H1 (cell line): ENCODE measurements around the gene PLEKHG5. TPM values are rescaled to one million over a fixed set of nuclear protein-coding genes. Genes with fewer than 3 reads are reported as not detected.

Experiments
- CTCF ChIA-PET: fragments of 300-600 bp; sonication (Branson Sonifier 250); formaldehyde crosslinking; loops from one replicate; lab custom pipeline; 2021; ENCODE audit not compliant: partially characterized antibody; lab: Charles Lee
- POLR2A ChIA-PET: fragments of 300-600 bp; sonication (Branson Sonifier 250); formaldehyde crosslinking; loops from one replicate; lab custom pipeline; 2021; ENCODE audit warnings: inconsistent platforms; ENCODE audit not compliant: partially characterized antibody; lab: Charles Lee
- DNase-seq, 2 experiments: peaks; one replicate each; pipeline versions ENCODE4 v3.0.0 to v3.0.0-alpha.2; 2010 to 2022; ENCODE audit warnings: low spot score in 2 of 2, low read depth in 1 of 2, mixed read lengths in 1 of 2
- FAIRE-seq: peaks from 2 replicates; lab custom pipeline; 2011; peaks lifted over from hg19 to GRCh38; lab: Jason Lieb, UNC
- H2AFZ ChIP-seq: 2 replicates; pipeline ENCODE4 v1.8.1; 2012; ENCODE audit warnings: low read length, inconsistent platforms
- H2AK5ac ChIP-seq: 2 replicates; pipeline ENCODE4 v1.6.1; 2013; ENCODE audit warnings: low read depth, low read length
- H2BK120ac ChIP-seq: replicated peaks from 2 replicates; pipeline ENCODE3; 2013; ENCODE audit warnings: low read depth, low read length, inconsistent platforms
- H2BK12ac ChIP-seq: 2 replicates; pipeline ENCODE4 v1.6.1; 2013; ENCODE audit warnings: low read depth, low read length
- H2BK15ac ChIP-seq: 2 replicates; pipeline ENCODE4 v1.6.1; 2013; ENCODE audit warnings: low read length
- H2BK20ac ChIP-seq: 2 replicates; pipeline ENCODE4 v1.6.1; 2013; ENCODE audit warnings: low read length
- H2BK5ac ChIP-seq: 2 replicates; pipeline ENCODE4 v1.6.1; 2013; ENCODE audit warnings: low read depth, low read length
- H3K14ac ChIP-seq: 2 replicates; pipeline ENCODE4 v1.6.1; 2013; ENCODE audit warnings: inconsistent platforms; ENCODE audit not compliant: insufficient read length
- H3K18ac ChIP-seq: 2 replicates; pipeline ENCODE4 v1.6.1; 2013; ENCODE audit warnings: low read length; ENCODE audit errors: extremely low read depth
- H3K23ac ChIP-seq: 2 replicates; pipeline ENCODE4 v1.6.1; 2013; ENCODE audit warnings: inconsistent platforms; ENCODE audit not compliant: insufficient read length
- H3K23me2 ChIP-seq: 2 replicates; pipeline ENCODE4 v1.6.1; 2013; ENCODE audit warnings: low read depth, low read length
- H3K27ac ChIP-seq: 2 replicates; pipeline ENCODE4 v1.6.1; 2011; ENCODE audit warnings: low read depth, low read length, inconsistent platforms
- H3K27me3 ChIP-seq, 4 experiments: replicated peaks in 1 of 4; 1 replicate in 1 of 4; 2 replicates in 3 of 4; pipeline versions ENCODE4 v1.6.1 to v1.8.1; 2011 to 2013; ENCODE audit warnings: low read length in 3 of 4, mild to moderate bottlenecking in 3 of 4, inconsistent platforms in 2 of 4, mixed read lengths in 2 of 4, moderate library complexity in 1 of 4; ENCODE audit not compliant: control insufficient read depth in 3 of 4, insufficient read depth in 3 of 4; ENCODE audit errors: extremely low read depth in 1 of 4
- H3K36me3 ChIP-seq, 4 experiments: 2 replicates each; pipeline versions ENCODE4 v1.6.1 to v1.8.1; 2011 to 2013; ENCODE audit warnings: mild to moderate bottlenecking in 4 of 4, low read length in 3 of 4, moderate library complexity in 2 of 4, control low read depth in 1 of 4, inconsistent platforms in 1 of 4; ENCODE audit not compliant: insufficient read depth in 4 of 4, control insufficient read depth in 2 of 4
- H3K4ac ChIP-seq: replicated peaks from 2 replicates; pipeline ENCODE3; 2013; ENCODE audit warnings: low read length, low read depth, mixed read lengths, inconsistent platforms; ENCODE audit not compliant: insufficient read length
- H3K4me1 ChIP-seq, 4 experiments: replicated peaks in 1 of 4; 1 replicate in 1 of 4; 2 replicates in 3 of 4; pipeline versions ENCODE4 v1.6.1 to v1.8.1; 2011 to 2013; ENCODE audit warnings: low read length in 3 of 4, inconsistent platforms in 2 of 4, mixed read lengths in 1 of 4; ENCODE audit not compliant: insufficient read depth in 4 of 4, control insufficient read depth in 3 of 4
- H3K4me2 ChIP-seq, 2 experiments: 2 replicates each; pipeline versions ENCODE4 v1.6.1 to v1.8.1; 2011 to 2013; ENCODE audit warnings: low read depth in 2 of 2, low read length in 2 of 2, control low read depth in 1 of 2, inconsistent platforms in 1 of 2, mild to moderate bottlenecking in 1 of 2; ENCODE audit not compliant: insufficient read depth in 1 of 2
- H3K4me3 ChIP-seq, 4 experiments: fragments of 200-600, 300-600 bp in 1 of 4; sonication (generic), shearing (Covaris generic), sonication (Bioruptor Twin) in 1 of 4; 2 replicates each; pipeline versions ENCODE4 v1.5.1 to v1.8.1; 2011 to 2016; ENCODE audit warnings: low read length in 4 of 4, low read depth in 3 of 4, control low read depth in 2 of 4, inconsistent platforms in 2 of 4, mild to moderate bottlenecking in 2 of 4, mixed read lengths in 1 of 4, moderate library complexity in 1 of 4; ENCODE audit not compliant: insufficient read depth in 2 of 4; ENCODE audit errors: extremely low read depth in 1 of 4
- H3K56ac ChIP-seq: replicated peaks from 2 replicates; pipeline ENCODE3; 2013; ENCODE audit warnings: low read depth, mild to moderate bottlenecking, mixed read lengths, low read length, inconsistent platforms; ENCODE audit not compliant: insufficient read length
- H3K79me1 ChIP-seq: 2 replicates; pipeline ENCODE4 v1.6.1; 2013; ENCODE audit warnings: low read depth, low read length, control low read depth
- H3K79me2 ChIP-seq, 2 experiments: 2 replicates each; pipeline versions ENCODE4 v1.6.1 to v1.8.1; 2012 to 2013; ENCODE audit warnings: low read length in 2 of 2, mild to moderate bottlenecking in 2 of 2, inconsistent platforms in 1 of 2; ENCODE audit not compliant: insufficient read depth in 2 of 2, control insufficient read depth in 1 of 2
- H3K9ac ChIP-seq, 4 experiments: replicated peaks in 1 of 4; 1 replicate in 1 of 4; 2 replicates in 3 of 4; pipeline versions ENCODE4 v1.6.1 to v1.8.1; 2011 to 2013; ENCODE audit warnings: low read depth in 3 of 4, low read length in 3 of 4, control low read depth in 2 of 4, mild to moderate bottlenecking in 2 of 4, moderate library complexity in 2 of 4, inconsistent platforms in 1 of 4; ENCODE audit errors: extremely low read depth in 1 of 4
- H3K9me3 ChIP-seq, 2 experiments: 2 replicates each; pipeline versions ENCODE4 v1.6.1 to v1.8.1; 2012 to 2013; ENCODE audit warnings: mild to moderate bottlenecking in 2 of 2, moderate library complexity in 2 of 2, control low read depth in 1 of 2, inconsistent platforms in 1 of 2, low read depth in 1 of 2, low read length in 1 of 2, mixed read lengths in 1 of 2; ENCODE audit not compliant: insufficient read depth in 2 of 2
- H4K20me1 ChIP-seq, 2 experiments: replicated peaks in 1 of 2; 2 replicates each; pipeline versions ENCODE3 to v1.8.1; 2011 to 2013; ENCODE audit warnings: inconsistent platforms in 2 of 2, low read length in 2 of 2, mild to moderate bottlenecking in 1 of 2; ENCODE audit not compliant: insufficient read depth in 2 of 2, control insufficient read depth in 1 of 2
- H4K5ac ChIP-seq: 2 replicates; pipeline ENCODE4 v1.6.1; 2013; ENCODE audit warnings: low read length, low read depth, mixed read lengths, inconsistent platforms; ENCODE audit not compliant: insufficient read length
- H4K8ac ChIP-seq: 2 replicates; pipeline ENCODE4 v1.8.0; 2013; ENCODE audit warnings: mild to moderate bottlenecking, moderate library complexity, low read length, inconsistent platforms; ENCODE audit not compliant: insufficient read depth; ENCODE audit errors: extremely low read depth
- H4K91ac ChIP-seq: replicated peaks from 2 replicates; pipeline ENCODE3; 2013; ENCODE audit warnings: low read length, mixed read lengths, inconsistent platforms; ENCODE audit not compliant: insufficient read length
- HDAC2 ChIP-seq, 2 experiments: fragments of 300-600 bp in 1 of 2; sonication (generic) in 1 of 2; IDR thresholded peaks; 2 replicates each; pipeline ENCODE4 v1.6.1; 2011 to 2012; ENCODE audit warnings: low read depth in 2 of 2, low read length in 2 of 2, mild to moderate bottlenecking in 2 of 2, moderate library complexity in 2 of 2, borderline replicate concordance in 1 of 2, inconsistent platforms in 1 of 2
- HDAC6 ChIP-seq: IDR thresholded peaks from one replicate; pipeline ENCODE4 v1.7.1; 2012; ENCODE audit warnings: low read depth, mild to moderate bottlenecking, inconsistent platforms, low read length, moderate library complexity
- RNF2 ChIP-seq: fragments of 200-900, 300-1000 bp; sonication (generic); IDR thresholded peaks from 2 replicates; pipeline ENCODE4 v1.7.1; 2016; ENCODE audit warnings: borderline replicate concordance, low read depth, mild to moderate bottlenecking, antibody characterized with exemption, low read length; ENCODE audit not compliant: poor library complexity, severe bottlenecking; ENCODE audit errors: missing control alignments
- WGBS, 2 experiments: shearing (Covaris generic) in 1 of 2; methylation state at CpG; one replicate each; pipeline versions ENCODE4 v1.1.6 to v1.1.7; 2013 to 2015; ENCODE audit warnings: low lambda C conversion rate in 2 of 2, mixed read lengths in 2 of 2, inconsistent platforms in 1 of 2, low coverage in 1 of 2, missing lambda C conversion rate in 1 of 2; ENCODE audit not compliant: insufficient replicate concordance in 2 of 2, insufficient coverage in 1 of 2, insufficient read length in 1 of 2; ENCODE audit errors: extremely low coverage in 1 of 2, missing lambda C conversion rate in 1 of 2; 5-methylcytosine and 5-hydroxymethylcytosine counted together
- polyA plus RNA-seq, 7 experiments: library from polyadenylated mRNA; depleted of rRNA in 3 of 7; stranded (reverse) in 5 of 7; unstranded in 2 of 7; fragments of >200 nt in 5 of 7; fragments of 200-250 nt in 2 of 7; gene quantifications; 1 replicate in 5 of 7; 2 replicates in 1 of 7; 4 replicates in 1 of 7; pipeline versions ENCODE4 v1.2.1 to v1.2.3, GENCODE V29; 2011 to 2013; ENCODE audit warnings: missing spikeins in 2 of 7, mixed read lengths in 2 of 7
- total RNA-seq: library from RNA; stranded (reverse); fragmentation: NEBNext Ultra II Directional; extraction: Animal tissue kit (Norgen Biotek cat#: 25700); gene quantifications from 2 replicates; pipeline ENCODE4 v1.2.1, GENCODE V29; 2021
- TF ChIP-seq, protein P1 (sequence below): IDR thresholded peaks from 2 replicates; pipeline ENCODE4 v1.6.1; 2011; ENCODE audit warnings: low read length, improper control_type of control experiment

The PLEKHG5 gene
- total and polyA plus RNA-seq, 2 of the 8 experiments (the other 6 are each of a cell fraction or from before 2014, with no cell fraction given): 10.4 to 13.8 TPM

DNA sequence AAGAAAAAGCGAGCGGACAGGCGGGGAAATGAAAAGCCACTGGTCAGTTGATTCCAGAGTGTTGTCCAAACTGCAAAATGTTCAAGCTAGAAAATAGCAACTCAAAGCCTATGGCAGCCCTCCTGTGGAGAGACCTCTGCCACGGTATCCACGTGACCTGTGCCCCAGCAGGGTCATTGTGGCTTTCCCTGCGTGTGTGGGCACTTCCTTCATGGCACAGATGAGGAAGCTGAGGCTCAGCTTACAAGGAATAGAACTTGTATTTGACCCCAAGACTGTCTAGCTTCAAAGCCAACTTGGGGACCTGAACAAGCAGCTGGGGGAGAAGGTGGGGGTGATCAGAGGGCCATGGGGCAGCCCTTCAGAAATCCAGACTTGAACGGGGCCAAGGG, 15.6 kb upstream of the PLEKHG5 start:
- H2BK15ac ChIP-seq: no peak overlapping the region
- H3K9me3 ChIP-seq: no peaks in the 10 kb centered on the region
- H4K8ac ChIP-seq: peak overlapping the region; percentile 25; the same call in 1 of the 2 replicates
- no peak overlapping the region for H3K9ac ChIP-seq
- ChIA-PET CTCF (interaction anchor here (0.8 to 10.2 kb wide), 7 partner anchors 9 to 58 kb away, joined by 3 to 107 read pairs (median 5); partner anchors contain the start of gene PLEKHG5), POLR2A (interaction anchor here (0.9 to 2.8 kb wide), 3 partner anchors 11 to 16 kb away, joined by 4 to 9 read pairs (median 4); no protein-coding TSS in a partner anchor)
- no peak overlapping the region for H3K18ac ChIP-seq
- H4K91ac ChIP-seq: no peak overlapping the region
- H3K27me3 ChIP-seq: no peaks in the 10 kb centered on the region
- H3K4me3 ChIP-seq: no peak overlapping the region
- no peak overlapping the region for H2AFZ ChIP-seq
- no peaks in the 10 kb centered on the region; the same call in 1 of the 2 replicates for H3K79me1 ChIP-seq
- H3K4me1 ChIP-seq: no peaks in the 10 kb centered on the region; a peak in 1 of 7 replicates
- H4K5ac ChIP-seq: no peak overlapping the region
- 0 out of 2 replicates have a peak overlapping the region, but pooled peaks have one; percentile 6 for H2AK5ac ChIP-seq
- H3K4me2 ChIP-seq: no peak overlapping the region
- H2BK120ac ChIP-seq: no peak overlapping the region
- no peak overlapping the region for H3K27ac ChIP-seq
- no peak overlapping the region for H3K14ac ChIP-seq
- WGBS, 2 experiments: 70% methylated on average over 6 of the region's 7 CpGs; no CpG with 5 or more reads in 1 of the 2 experiments
- H2BK12ac ChIP-seq: no peak overlapping the region
- no peaks in the 10 kb centered on the region for H4K20me1 ChIP-seq
- H3K23ac ChIP-seq: no peak overlapping the region
- no peak overlapping the region for H2BK20ac ChIP-seq
- H3K79me2 ChIP-seq: no peaks in the 10 kb centered on the region
- H3K4ac ChIP-seq: no peak overlapping the region
- TF ChIP-seq RNF2: no peak
- TF ChIP-seq HDAC6: no peak
- TF ChIP-seq, protein P1, sequence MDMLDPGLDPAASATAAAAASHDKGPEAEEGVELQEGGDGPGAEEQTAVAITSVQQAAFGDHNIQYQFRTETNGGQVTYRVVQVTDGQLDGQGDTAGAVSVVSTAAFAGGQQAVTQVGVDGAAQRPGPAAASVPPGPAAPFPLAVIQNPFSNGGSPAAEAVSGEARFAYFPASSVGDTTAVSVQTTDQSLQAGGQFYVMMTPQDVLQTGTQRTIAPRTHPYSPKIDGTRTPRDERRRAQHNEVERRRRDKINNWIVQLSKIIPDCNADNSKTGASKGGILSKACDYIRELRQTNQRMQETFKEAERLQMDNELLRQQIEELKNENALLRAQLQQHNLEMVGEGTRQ: no peak
- no peak for TF ChIP-seq HDAC2 (IDR thresholded peaks at IDR 0.05; ENCODE audit: borderline replicate concordance in 1 of 2, low read depth in 2 of 2, low read length in 2 of 2)
- FAIRE-seq (no peak), DNase-seq (no peak)
- no peak overlapping the region for H3K56ac ChIP-seq
- no peaks in the 10 kb centered on the region for H3K36me3 ChIP-seq
- H2BK5ac ChIP-seq: no peak overlapping the region
- no peaks in the 10 kb centered on the region for H3K23me2 ChIP-seq
